ENCODE results near the gene TFAP2A. TPM values are rescaled to one million over a fixed set of nuclear protein-coding genes. Genes with fewer than 3 reads are reported as not detected.

The TFAP2A gene
- total RNA-seq, 1 donor from 2014 or later = 0.32 TPM

DNA sequence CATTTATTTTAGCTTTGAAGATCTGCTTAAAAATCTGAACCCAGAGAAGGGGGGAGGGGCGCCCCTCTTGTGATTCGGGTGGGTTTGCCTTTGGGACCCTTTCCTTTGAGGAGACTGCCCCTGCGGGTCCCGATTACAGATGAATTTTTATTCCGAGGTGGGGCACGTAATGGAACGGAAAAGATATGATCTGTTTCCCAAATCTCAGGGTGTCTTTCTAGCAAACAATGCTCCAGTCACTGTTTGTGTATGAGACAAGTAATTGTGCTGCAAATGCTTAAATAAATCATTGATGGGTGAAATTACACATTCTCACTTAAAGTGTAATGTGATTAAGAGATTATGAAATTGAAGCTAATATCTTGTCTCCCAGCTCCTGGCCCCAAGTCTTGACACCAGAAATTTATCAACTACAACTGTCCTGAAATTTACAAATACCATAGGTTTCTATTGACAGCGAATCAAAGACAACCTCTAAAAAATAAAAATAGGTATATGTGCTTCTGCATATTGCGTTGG is 30.7 kb downstream of the TFAP2A start:
- Mint-ChIP-seq H3K36me3 (ENCODE audit: unreplicated experiment) (no peaks in the 10 kb centered on the region), H3K27me3 (ENCODE audit: unreplicated experiment) (peaks cover 52% of the 10 kb centered on the region), H3K27ac (ENCODE audit: unreplicated experiment) (no peak overlapping the region), H3K9me3 (ENCODE audit: unreplicated experiment) (peaks cover 12% of the 10 kb centered on the region), H3K4me1 (ENCODE audit: low read depth, unreplicated experiment) (peaks cover 12% of the 10 kb centered on the region), H3K4me3 (ENCODE audit: unreplicated experiment) (peak overlapping the region; percentile 81)
- TF ChIP-seq, protein P1, sequence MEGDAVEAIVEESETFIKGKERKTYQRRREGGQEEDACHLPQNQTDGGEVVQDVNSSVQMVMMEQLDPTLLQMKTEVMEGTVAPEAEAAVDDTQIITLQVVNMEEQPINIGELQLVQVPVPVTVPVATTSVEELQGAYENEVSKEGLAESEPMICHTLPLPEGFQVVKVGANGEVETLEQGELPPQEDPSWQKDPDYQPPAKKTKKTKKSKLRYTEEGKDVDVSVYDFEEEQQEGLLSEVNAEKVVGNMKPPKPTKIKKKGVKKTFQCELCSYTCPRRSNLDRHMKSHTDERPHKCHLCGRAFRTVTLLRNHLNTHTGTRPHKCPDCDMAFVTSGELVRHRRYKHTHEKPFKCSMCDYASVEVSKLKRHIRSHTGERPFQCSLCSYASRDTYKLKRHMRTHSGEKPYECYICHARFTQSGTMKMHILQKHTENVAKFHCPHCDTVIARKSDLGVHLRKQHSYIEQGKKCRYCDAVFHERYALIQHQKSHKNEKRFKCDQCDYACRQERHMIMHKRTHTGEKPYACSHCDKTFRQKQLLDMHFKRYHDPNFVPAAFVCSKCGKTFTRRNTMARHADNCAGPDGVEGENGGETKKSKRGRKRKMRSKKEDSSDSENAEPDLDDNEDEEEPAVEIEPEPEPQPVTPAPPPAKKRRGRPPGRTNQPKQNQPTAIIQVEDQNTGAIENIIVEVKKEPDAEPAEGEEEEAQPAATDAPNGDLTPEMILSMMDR (IDR thresholded peaks at IDR 0.05; ENCODE audit: partially characterized antibody, unreplicated experiment) = no peak
- no peak for DNase-seq

DNA sequence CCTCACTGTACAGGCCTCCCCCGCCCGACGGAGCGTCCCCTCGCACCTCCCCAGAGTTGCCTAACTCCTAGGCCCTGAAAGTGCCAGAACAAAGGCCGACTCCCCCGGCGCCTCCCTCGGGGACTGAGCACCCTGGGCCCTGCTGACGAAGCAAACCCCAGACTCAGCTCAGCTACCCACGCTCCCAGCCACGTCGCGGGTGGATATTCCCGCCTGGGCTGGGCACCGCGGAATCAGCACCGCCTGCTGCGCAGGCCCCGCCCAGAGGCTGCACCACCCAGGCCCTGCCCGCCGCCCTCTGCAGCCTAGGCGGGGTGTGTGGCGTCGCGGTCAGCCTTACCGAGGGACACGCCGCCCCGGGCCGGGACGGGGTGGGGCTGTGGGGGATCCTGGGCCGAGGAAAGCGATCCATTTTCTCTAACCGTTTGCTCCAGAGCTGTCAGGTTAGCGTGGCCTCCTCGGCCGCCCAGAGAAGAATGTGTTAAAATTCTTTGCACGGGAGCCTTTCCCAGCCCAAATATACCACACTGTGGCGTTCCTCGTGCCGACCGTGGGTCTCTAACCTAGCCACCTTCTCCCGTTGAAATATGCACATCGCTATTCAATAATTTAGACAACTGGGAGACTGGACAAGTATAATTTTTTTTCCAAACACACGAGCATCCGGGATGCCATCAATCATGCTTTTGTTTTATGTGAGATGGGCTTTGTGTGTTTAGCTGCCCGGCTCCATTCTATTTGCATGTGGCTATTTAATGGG is 31.4 kb downstream of the TFAP2A start:
- peaks cover 12% of the 10 kb centered on the region for H3K9me3 Mint-ChIP-seq (ENCODE audit: unreplicated experiment)
- H3K27ac Mint-ChIP-seq (ENCODE audit: unreplicated experiment) = no peak overlapping the region
- TF ChIP-seq, protein P1 (IDR thresholded peaks at IDR 0.05; ENCODE audit: partially characterized antibody, unreplicated experiment) = no peak
- H3K36me3 Mint-ChIP-seq (ENCODE audit: unreplicated experiment) = no peaks in the 10 kb centered on the region
- H3K27me3 Mint-ChIP-seq (ENCODE audit: unreplicated experiment) = peaks cover 51% of the 10 kb centered on the region
- peak; percentile 32 for DNase-seq
- peaks cover 12% of the 10 kb centered on the region for H3K4me1 Mint-ChIP-seq (ENCODE audit: low read depth, unreplicated experiment)
- H3K4me3 Mint-ChIP-seq (ENCODE audit: unreplicated experiment) = peak overlapping the region; percentile 81

DNA sequence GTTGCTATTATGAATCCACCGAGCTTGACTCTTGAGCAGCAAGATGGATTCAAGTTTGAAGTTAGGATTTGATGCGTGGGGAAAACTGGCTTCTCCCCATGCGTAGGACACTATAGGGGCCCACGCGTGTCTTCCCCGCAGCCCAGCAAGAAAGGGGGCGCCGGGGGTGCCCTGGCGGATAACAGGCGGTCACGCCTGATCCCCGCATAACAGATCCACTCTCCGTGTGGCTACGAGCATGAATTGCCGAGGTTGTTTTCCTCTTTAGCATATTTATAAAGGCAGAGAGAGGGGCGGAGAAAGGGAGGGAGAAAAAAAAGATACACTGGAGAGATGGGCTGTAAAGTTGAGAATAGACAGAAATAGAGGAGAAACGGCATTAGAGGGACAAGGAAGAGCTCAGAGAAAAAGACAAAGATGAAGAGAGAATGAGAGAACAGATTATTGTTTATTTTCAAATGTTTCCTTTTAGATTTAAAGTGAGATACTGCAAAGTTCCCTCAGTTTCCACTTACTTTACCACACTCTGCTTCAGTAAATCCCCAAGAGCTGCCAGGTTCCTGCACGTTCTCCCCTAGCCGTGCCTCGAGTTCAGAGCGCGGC is 32.0 kb downstream of the TFAP2A start:
- Mint-ChIP-seq H3K4me1 (ENCODE audit: low read depth, unreplicated experiment) (peaks cover 12% of the 10 kb centered on the region), H3K9me3 (ENCODE audit: unreplicated experiment) (peaks cover 12% of the 10 kb centered on the region), H3K4me3 (ENCODE audit: unreplicated experiment) (peak overlapping the region; percentile 81), H3K36me3 (ENCODE audit: unreplicated experiment) (no peaks in the 10 kb centered on the region), H3K27ac (ENCODE audit: unreplicated experiment) (peak overlapping the region; percentile 38), H3K27me3 (ENCODE audit: unreplicated experiment) (peaks cover 47% of the 10 kb centered on the region)
- TF ChIP-seq, protein P1 (IDR thresholded peaks at IDR 0.05; ENCODE audit: partially characterized antibody, unreplicated experiment) = no peak
- no peak for DNase-seq

DNA sequence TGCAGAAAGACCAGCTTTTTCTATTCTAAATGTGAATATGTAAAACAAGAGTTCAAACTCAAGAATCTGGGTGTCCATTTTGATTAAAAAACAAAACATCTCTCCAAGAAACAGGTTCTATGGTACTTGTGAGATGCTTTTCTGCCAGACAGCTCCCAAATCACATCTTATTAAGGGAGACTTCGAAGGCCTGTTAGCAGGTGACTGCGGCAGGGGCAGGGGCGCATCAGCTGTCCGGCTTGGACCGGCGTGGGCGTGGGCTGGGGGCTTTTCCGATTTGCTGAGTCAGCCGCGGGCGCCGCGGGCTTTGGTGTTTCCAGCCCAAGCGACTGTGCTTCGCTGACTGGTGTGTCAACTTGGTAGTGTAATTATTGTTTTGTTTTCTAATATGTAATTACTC is 32.6 kb downstream of the TFAP2A start:
- DNase-seq = no peak
- TF ChIP-seq, protein P1 (IDR thresholded peaks at IDR 0.05; ENCODE audit: partially characterized antibody, unreplicated experiment) = no peak
- Mint-ChIP-seq H3K9me3 (ENCODE audit: unreplicated experiment) (peaks cover 12% of the 10 kb centered on the region), H3K4me1 (ENCODE audit: low read depth, unreplicated experiment) (peaks cover 12% of the 10 kb centered on the region), H3K4me3 (ENCODE audit: unreplicated experiment) (no peak overlapping the region), H3K36me3 (ENCODE audit: unreplicated experiment) (no peaks in the 10 kb centered on the region), H3K27ac (ENCODE audit: unreplicated experiment) (no peak overlapping the region), H3K27me3 (ENCODE audit: unreplicated experiment) (peaks cover 44% of the 10 kb centered on the region)

DNA sequence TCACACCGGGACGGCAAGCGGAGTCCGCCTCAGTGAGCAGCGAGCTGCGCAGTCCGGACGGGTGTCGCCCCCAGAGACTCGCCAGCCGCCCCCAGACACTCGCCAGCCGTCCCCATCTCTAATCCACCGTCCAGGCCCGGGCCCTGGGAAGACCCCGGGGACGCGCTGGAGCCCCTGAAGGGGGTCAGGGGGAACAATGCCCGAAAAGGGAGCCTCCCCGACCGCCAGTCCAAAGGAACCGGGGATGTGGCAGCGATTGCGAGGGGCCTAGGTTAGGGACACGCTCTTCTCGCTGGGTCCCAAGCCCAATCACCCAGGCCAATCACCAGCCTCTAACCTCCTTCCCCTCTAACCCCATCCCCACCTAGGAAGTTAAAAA is 33.1 kb downstream of the TFAP2A start:
- peaks cover 12% of the 10 kb centered on the region for H3K9me3 Mint-ChIP-seq (ENCODE audit: unreplicated experiment)
- no peaks in the 10 kb centered on the region for H3K36me3 Mint-ChIP-seq (ENCODE audit: unreplicated experiment)
- TF ChIP-seq, protein P1 (IDR thresholded peaks at IDR 0.05; ENCODE audit: partially characterized antibody, unreplicated experiment) = no peak
- peaks cover 12% of the 10 kb centered on the region for H3K4me1 Mint-ChIP-seq (ENCODE audit: low read depth, unreplicated experiment)
- DNase-seq = peak; percentile 33
- H3K27ac Mint-ChIP-seq (ENCODE audit: unreplicated experiment) = no peak overlapping the region
- H3K27me3 Mint-ChIP-seq (ENCODE audit: unreplicated experiment) = peaks cover 41% of the 10 kb centered on the region
- no peak overlapping the region for H3K4me3 Mint-ChIP-seq (ENCODE audit: unreplicated experiment)

Data from glutamatergic neuron (in vitro differentiated cells).